ENCODE measurements around the gene TMPRSS12.

- no peak for TF ChIP-seq CTCF (conservative IDR thresholded peaks at IDR 0.05; ENCODE audit: low read depth, low read length)
- TF ChIP-seq EZH2 (IDR thresholded peaks at IDR 0.05; ENCODE audit: low read length, unreplicated experiment): no peak
- TF ChIP-seq EZH2phosphoT487 (IDR thresholded peaks at IDR 0.05; ENCODE audit: borderline replicate concordance, low read length): no peak
These were observed 59.0 kb downstream of the TMPRSS12 start for GRCh38 chr12:50901685-50902113.
